Measurements from ENCODE around the gene OTC.

DNA sequence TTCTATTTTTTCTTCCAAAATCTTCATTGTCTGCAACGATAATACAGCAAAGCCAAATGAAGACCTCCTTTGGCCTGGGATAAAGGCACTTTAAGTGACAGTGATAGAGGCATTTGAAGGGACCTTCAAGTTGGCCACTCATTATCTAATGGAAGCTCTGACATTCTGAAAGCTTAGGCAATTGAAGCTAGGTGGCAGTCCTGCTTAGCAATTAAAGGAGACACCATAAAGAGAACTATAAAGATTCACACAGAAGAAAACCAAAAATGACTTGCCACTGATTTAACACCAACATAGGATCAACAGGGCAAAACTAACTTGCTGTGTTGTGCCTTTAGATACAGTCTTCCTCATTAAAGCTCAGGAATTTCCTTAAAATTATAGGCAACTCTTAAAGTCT is 105.7 kb downstream of the OTC start:
- TF ChIP-seq, protein P1, sequence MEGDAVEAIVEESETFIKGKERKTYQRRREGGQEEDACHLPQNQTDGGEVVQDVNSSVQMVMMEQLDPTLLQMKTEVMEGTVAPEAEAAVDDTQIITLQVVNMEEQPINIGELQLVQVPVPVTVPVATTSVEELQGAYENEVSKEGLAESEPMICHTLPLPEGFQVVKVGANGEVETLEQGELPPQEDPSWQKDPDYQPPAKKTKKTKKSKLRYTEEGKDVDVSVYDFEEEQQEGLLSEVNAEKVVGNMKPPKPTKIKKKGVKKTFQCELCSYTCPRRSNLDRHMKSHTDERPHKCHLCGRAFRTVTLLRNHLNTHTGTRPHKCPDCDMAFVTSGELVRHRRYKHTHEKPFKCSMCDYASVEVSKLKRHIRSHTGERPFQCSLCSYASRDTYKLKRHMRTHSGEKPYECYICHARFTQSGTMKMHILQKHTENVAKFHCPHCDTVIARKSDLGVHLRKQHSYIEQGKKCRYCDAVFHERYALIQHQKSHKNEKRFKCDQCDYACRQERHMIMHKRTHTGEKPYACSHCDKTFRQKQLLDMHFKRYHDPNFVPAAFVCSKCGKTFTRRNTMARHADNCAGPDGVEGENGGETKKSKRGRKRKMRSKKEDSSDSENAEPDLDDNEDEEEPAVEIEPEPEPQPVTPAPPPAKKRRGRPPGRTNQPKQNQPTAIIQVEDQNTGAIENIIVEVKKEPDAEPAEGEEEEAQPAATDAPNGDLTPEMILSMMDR (IDR thresholded peaks at IDR 0.05): no peak
- TF ChIP-seq POLR2A (IDR thresholded peaks at IDR 0.05): no peak

Measured in vagina (tissue), 2 donors.